GM23338 (cell line): Measurements from ENCODE around the gene ACYP1. TPM values are rescaled to one million over a fixed set of nuclear protein-coding genes. Genes with fewer than 3 reads are reported as not detected.
A peak's percentile ranks its signal among the peaks of the same experiment; 100 is the strongest.

Experiments used
- ATAC-seq: fragments of 200-7000 bp; cut with Tn5 transposase; 3 replicates; pipeline ENCODE4 v1.9.1; 2020
- DNase-seq: peaks from one replicate; pipeline ENCODE4 v3.0.0-alpha.2; 2015; ENCODE audit warnings: low spot score
- H2AFZ ChIP-seq: fragments of 200-600 bp; sonication (generic); 2 replicates; pipeline ENCODE4 v1.8.0; 2016; ENCODE audit warnings: antibody characterized with exemption, mild to moderate bottlenecking, moderate library complexity
- H3F3A ChIP-seq: fragments of 200-600 bp; sonication (generic); replicated peaks from 2 replicates; pipeline ENCODE4 v1.8.0; 2017; ENCODE audit warnings: antibody characterized with exemption, mixed run types, low read depth
- H3K27ac ChIP-seq: fragments of 200-600 bp; sonication (generic); 2 replicates; pipeline ENCODE4 v1.6.1; 2016; ENCODE audit warnings: low read depth
- H3K27me3 ChIP-seq: fragments of 200-600 bp; sonication (generic); 2 replicates; pipeline ENCODE4 v1.8.0; 2016; ENCODE audit warnings: mild to moderate bottlenecking, mixed run types, moderate library complexity; ENCODE audit not compliant: insufficient read depth
- H3K36me3 ChIP-seq: fragments of 200-600 bp; sonication (generic); 2 replicates; pipeline ENCODE4 v1.8.0; 2016; ENCODE audit warnings: mild to moderate bottlenecking; ENCODE audit not compliant: insufficient read depth
- H3K4me1 ChIP-seq: fragments of 200-600 bp; sonication (generic); 2 replicates; pipeline ENCODE4 v1.8.0; 2016; ENCODE audit warnings: mild to moderate bottlenecking, moderate library complexity; ENCODE audit not compliant: insufficient read depth
- H3K4me2 ChIP-seq: fragments of 200-600 bp; sonication (generic); 2 replicates; pipeline ENCODE4 v1.7.1; 2017; ENCODE audit warnings: mixed run types
- H3K4me3 ChIP-seq: fragments of 200-600 bp; sonication (generic); 2 replicates; pipeline ENCODE4 v1.6.1; 2016; ENCODE audit warnings: mixed run types
- H3K79me2 ChIP-seq: fragments of 200-600 bp; sonication (generic); replicated peaks from 2 replicates; pipeline ENCODE4 v1.8.0; 2017; ENCODE audit warnings: mild to moderate bottlenecking; ENCODE audit not compliant: insufficient read depth
- H3K9me2 ChIP-seq: fragments of 200-600 bp; sonication (generic); 2 replicates; pipeline ENCODE4 v1.8.0; 2017; ENCODE audit not compliant: insufficient read depth
- H4K20me1 ChIP-seq: fragments of 200-600 bp; sonication (generic); replicated peaks from 2 replicates; pipeline ENCODE4 v1.8.0; 2017; ENCODE audit warnings: mild to moderate bottlenecking; ENCODE audit not compliant: insufficient read depth
- H3K27ac Mint-ChIP-seq: 2 replicates; pipeline ENCODE4 v1.8.0; 2020; ENCODE audit warnings: inconsistent platforms, mild to moderate bottlenecking, moderate library complexity, mixed read lengths
- H3K27me3 Mint-ChIP-seq: 3 replicates; pipeline ENCODE4 v1.8.0; 2022; ENCODE audit warnings: low read depth, mild to moderate bottlenecking, moderate library complexity, mixed read lengths, inconsistent platforms; ENCODE audit not compliant: insufficient read depth, poor library complexity
- H3K36me3 Mint-ChIP-seq: 3 replicates; pipeline ENCODE4 v1.8.0; 2021; ENCODE audit warnings: low read depth, mild to moderate bottlenecking, inconsistent platforms, moderate library complexity, mixed read lengths
- H3K4me1 Mint-ChIP-seq: 3 replicates; pipeline ENCODE4 v1.8.0; 2020; ENCODE audit warnings: mild to moderate bottlenecking, inconsistent platforms, mixed read lengths
- H3K4me3 Mint-ChIP-seq: 3 replicates; pipeline ENCODE4 v1.8.0; 2021; ENCODE audit warnings: moderate library complexity, mild to moderate bottlenecking, inconsistent platforms, mixed read lengths
- H3K9me3 Mint-ChIP-seq: 3 replicates; pipeline ENCODE4 v1.8.0; 2020; ENCODE audit warnings: moderate library complexity, mild to moderate bottlenecking, inconsistent platforms, mixed read lengths
- CREB1 ChIP-seq: fragments of 250-450 bp; sonication (Bioruptor Pico); IDR thresholded peaks from 2 replicates; pipeline ENCODE4 v1.5.0; 2020; ENCODE audit warnings: low read depth, mild to moderate bottlenecking, moderate library complexity
- CTCF ChIP-seq, 2 experiments: fragments of 200-600 bp in 1 of 2; sonication (generic) in 1 of 2; conservative IDR thresholded peaks; 2 replicates each; pipeline versions ENCODE4 v1.5.1 to v1.6.1; 2016 to 2017; ENCODE audit warnings: antibody characterized with exemption in 2 of 2, low read depth in 2 of 2, mild to moderate bottlenecking in 2 of 2, moderate library complexity in 1 of 2
- ETS1 ChIP-seq: IDR thresholded peaks from 2 replicates; pipeline ENCODE4 v1.6.1; 2016; ENCODE audit warnings: antibody characterized with exemption
- EZH2 ChIP-seq: fragments of 200-600 bp; sonication (generic); IDR thresholded peaks from one replicate; pipeline ENCODE4 v1.8.0; 2017; ENCODE audit warnings: antibody characterized with exemption, mild to moderate bottlenecking, low read depth; ENCODE audit not compliant: unreplicated experiment
- EZH2phosphoT487 ChIP-seq: fragments of 200-600 bp; sonication (generic); IDR thresholded peaks from one replicate; pipeline ENCODE4 v1.8.1; 2018; ENCODE audit warnings: antibody characterized with exemption; ENCODE audit not compliant: unreplicated experiment
- JUNB ChIP-seq: IDR thresholded peaks from one replicate; pipeline ENCODE4 v1.6.1; 2016; ENCODE audit warnings: antibody characterized with exemption; ENCODE audit not compliant: unreplicated experiment
- NANOG ChIP-seq: IDR thresholded peaks from 2 replicates; pipeline ENCODE4 v1.6.1; 2016; ENCODE audit warnings: antibody characterized with exemption, borderline replicate concordance
- POLR2AphosphoS5 ChIP-seq: IDR thresholded peaks from 2 replicates; pipeline ENCODE4 v1.6.1; 2016; ENCODE audit warnings: antibody characterized with exemption, low read depth
- STAT1 ChIP-seq: IDR thresholded peaks from one replicate; pipeline ENCODE4 v1.6.1; 2016; ENCODE audit warnings: antibody characterized with exemption; ENCODE audit not compliant: unreplicated experiment
- ZNF114 ChIP-seq: fragments of 250-450 bp; sonication (Bioruptor Pico); IDR thresholded peaks from 2 replicates; pipeline ENCODE4 v1.5.0; 2020; ENCODE audit warnings: mild to moderate bottlenecking, moderate library complexity
- ZNF331 ChIP-seq: fragments of 250-450 bp; sonication (Bioruptor Pico); IDR thresholded peaks from 2 replicates; pipeline ENCODE4 v1.5.0; 2020; ENCODE audit warnings: low read depth, mild to moderate bottlenecking, moderate library complexity
- ZNF462 ChIP-seq: fragments of 250-450 bp; sonication (Bioruptor Pico); IDR thresholded peaks from 2 replicates; pipeline ENCODE4 v1.5.0; 2020; ENCODE audit warnings: mild to moderate bottlenecking, moderate library complexity
- polyA plus RNA-seq: library from polyadenylated mRNA; unstranded; fragments of >200 nt; fragmentation: Nextera tagmentation; extraction: Ambion mirVana; gene quantifications from 2 replicates; pipeline ENCODE4 v1.2.1, GENCODE V29; 2016
- total RNA-seq: library from RNA; depleted of rRNA; stranded (reverse); fragments of >200 nt; shearing (Covaris generic); gene quantifications from 2 replicates; pipeline ENCODE4 v1.2.3, GENCODE V29; 2014

The ACYP1 gene
- total and polyA plus RNA-seq, 2 experiments from 2014 or later = 18.4 to 104 TPM

- DNase-seq (peak; percentile 82), ATAC-seq (peak; percentile 62)
- Histone ChIP-seq H3K4me2 (peak overlapping the region; percentile 89), H3K36me3 (no peaks in the 10 kb centered on the region), H3K9me2 (no peaks in the 10 kb centered on the region), H3K27me3 (no peaks in the 10 kb centered on the region), H3K27ac (0 out of 2 replicates have a peak overlapping the region, but pooled peaks have one; percentile 62), H3F3A (peaks cover 12% of the 10 kb centered on the region), H3K79me2 (peaks cover 20% of the 10 kb centered on the region), H2AFZ (peak overlapping the region; percentile 90), H3K4me1 (peaks cover 7% of the 10 kb centered on the region; the same call in 1 of the 2 replicates), H4K20me1 (no peaks in the 10 kb centered on the region; the same call in 1 of the 2 replicates), H3K4me3 (peak overlapping the region; percentile 61)
- peak overlapping the region; percentile 91 for H3K27ac Mint-ChIP-seq
- no peaks in the 10 kb centered on the region for H3K9me3 Mint-ChIP-seq
- no peaks in the 10 kb centered on the region for H3K36me3 Mint-ChIP-seq
- no peak overlapping the region; the same call in 2 of the 3 replicates for H3K4me3 Mint-ChIP-seq
- H3K27me3 Mint-ChIP-seq = peaks cover 2% of the 10 kb centered on the region
- TF ChIP-seq ZNF331 (CRISPR knock-in tag) (no peak), ZNF114 (CRISPR knock-in tag) (no peak), POLR2AphosphoS5 (no peak), EZH2 (no peak), NANOG (no peak), STAT1 (no peak), CREB1 (CRISPR knock-in tag) (no peak), JUNB (no peak), ZNF462 (CRISPR knock-in tag) (no peak), EZH2phosphoT487 (no peak), ETS1 (no peak), CTCF (conservative IDR thresholded peaks at IDR 0.05; ENCODE audit: low read depth in 2 of 2) (no peak)
- peaks cover 7% of the 10 kb centered on the region; the same call in 2 of the 3 replicates for H3K4me1 Mint-ChIP-seq
Measured at GRCh38 chr14:75069811-75070145, 6.0 kb upstream of the ACYP1 start.
